Right lobe of liver (tissue), 4 donors: ENCODE data around the gene FANK1.

Experiments used
- CTCF ChIP-seq, 4 donors: fragments of 200-600 bp in 3 of 4; fragments of 450-650 bp in 1 of 4; IDR thresholded peaks; one replicate each; pipeline versions ENCODE4 v1.5.1 to v1.8.0; 2016 to 2022; ENCODE audit warnings: antibody characterized with exemption in 4 of 4, mild to moderate bottlenecking in 2 of 4
- POLR2A ChIP-seq: fragments of 450-650 bp; IDR thresholded peaks from one replicate; pipeline ENCODE4 v1.6.1; 2017; ENCODE audit warnings: antibody characterized with exemption, mild to moderate bottlenecking
- donor health status: DM: no; HTN: no; CAD: no.
- donor health status: DM: no; HTN: no; CAD: no.
- donor health status: DM: no; HTN: yes; CAD: no.

DNA sequence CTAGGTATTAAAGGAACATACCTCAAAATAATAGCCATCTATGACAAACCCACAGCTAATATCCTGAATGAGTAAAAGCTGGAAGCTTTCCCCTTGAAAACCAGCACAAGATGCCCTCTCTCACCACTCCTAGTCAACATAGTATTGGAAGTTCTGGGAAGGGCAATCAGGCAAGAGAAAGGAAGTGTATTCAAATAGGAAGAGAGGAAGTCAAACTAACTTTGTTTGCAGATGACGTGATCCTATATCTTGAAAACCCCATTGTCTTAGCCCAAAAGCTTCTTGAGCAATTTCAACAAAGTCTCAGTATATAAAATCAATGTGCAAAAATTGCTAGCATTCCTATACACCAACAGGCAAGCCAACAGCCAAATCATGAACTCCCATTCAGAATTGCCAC is 131.3 kb downstream of the FANK1 start:
- no peak for TF ChIP-seq CTCF (IDR thresholded peaks at IDR 0.05)
- no peak for TF ChIP-seq POLR2A
